Uterus (tissue), 4 donors: Measurements from ENCODE around the gene FAM3B. TPM values are rescaled to one million over a fixed set of nuclear protein-coding genes. Genes with fewer than 3 reads are reported as not detected.

Experiments used
- DNase-seq, 2 donors: peaks; one replicate each; pipeline ENCODE4 v3.0.0-alpha.2; 2019 to 2020
- H3K27ac ChIP-seq, 2 donors: fragments of 200-600 bp; sonication (generic); 1 replicate in 1 of 2; 2 replicates in 1 of 2; pipeline ENCODE4 v1.5.1; 2016 to 2018
- H3K27me3 ChIP-seq, 2 donors: fragments of 200-600 bp; sonication (generic); one replicate each; pipeline ENCODE4 v1.5.1; 2018 to 2019; ENCODE audit warnings: control low read depth in 1 of 2
- H3K36me3 ChIP-seq, 2 donors: fragments of 200-600 bp; sonication (generic); one replicate each; pipeline ENCODE4 v1.5.1; 2019; ENCODE audit warnings: control low read depth in 1 of 2
- H3K4me1 ChIP-seq, 2 donors: fragments of 200-600 bp; sonication (generic); one replicate each; pipeline ENCODE4 v1.5.1; 2018 to 2019; ENCODE audit warnings: control low read depth in 1 of 2
- H3K4me3 ChIP-seq, 2 donors: fragments of 200-600 bp; sonication (generic); 1 replicate in 1 of 2; 2 replicates in 1 of 2; pipeline ENCODE4 v1.5.1; 2018 to 2019; ENCODE audit warnings: mild to moderate bottlenecking in 1 of 2
- H3K9me3 ChIP-seq, 2 donors: fragments of 200-600 bp; sonication (generic); one replicate each; pipeline ENCODE4 v1.5.1; 2019; ENCODE audit warnings: control low read depth in 1 of 2
- POLR2A ChIP-seq, 2 donors: fragments of 450-650 bp; IDR thresholded peaks; one replicate each; pipeline ENCODE4 v1.6.1; 2016; ENCODE audit warnings: antibody characterized with exemption in 2 of 2, mild to moderate bottlenecking in 1 of 2, moderate library complexity in 1 of 2
- intact Hi-C: fragments of 100-400 bp; cut with DNase I; formaldehyde crosslinking; loops from one replicate; pipeline ENCODE4 v1.15.1; 2023; ENCODE audit warnings: low total_unique reads
- total RNA-seq, 4 donors: library from RNA; depleted of rRNA in 3 of 4; stranded (reverse); fragments of >200 nt in 3 of 4; gene quantifications; one replicate each; pipeline versions ENCODE4 v1.1.0 to v1.2.4, GENCODE V29; 2014 to 2023
- TF ChIP-seq, protein P1 (sequence below), 4 experiments: fragments of 200-600 bp in 2 of 4; fragments of 450-650 bp in 2 of 4; sonication (generic) in 2 of 4; IDR thresholded peaks; one replicate each; pipeline ENCODE4 v1.5.1; 2016 to 2019; ENCODE audit warnings: antibody characterized with exemption in 4 of 4, mild to moderate bottlenecking in 2 of 4, moderate library complexity in 1 of 4
- donor health status: DM: yes; HTN: yes; CAD: no.

The FAM3B gene
- total RNA-seq, 4 donors from 2014 or later: 5.1 TPM; not detected in 3

DNA sequence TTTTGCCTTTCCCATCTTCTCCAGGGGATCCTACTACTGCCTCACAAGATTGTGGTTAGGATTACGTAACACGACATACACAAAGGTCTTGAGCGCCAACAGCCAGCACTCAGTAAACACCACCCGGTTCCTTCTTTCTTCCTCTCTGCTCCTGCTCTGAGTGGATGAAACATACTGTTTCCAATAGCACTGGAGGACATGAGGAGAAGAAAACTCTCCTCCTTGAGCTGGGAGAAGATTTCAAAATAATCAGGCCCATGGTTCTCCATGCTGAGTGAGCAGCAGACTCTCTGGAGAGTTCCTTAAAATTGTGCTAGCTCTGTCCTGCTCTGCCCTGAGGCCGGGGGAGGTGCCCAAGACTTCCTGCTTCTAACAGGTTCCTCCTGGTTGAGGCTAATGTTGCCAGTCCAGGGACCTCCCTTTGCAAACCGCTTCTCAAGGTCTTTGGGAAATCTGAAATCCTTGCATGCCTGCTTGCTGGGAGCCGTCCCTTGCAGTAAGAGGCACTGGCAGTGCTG lies 80.0 kb downstream of the FAM3B start:
- TF ChIP-seq, protein P1, sequence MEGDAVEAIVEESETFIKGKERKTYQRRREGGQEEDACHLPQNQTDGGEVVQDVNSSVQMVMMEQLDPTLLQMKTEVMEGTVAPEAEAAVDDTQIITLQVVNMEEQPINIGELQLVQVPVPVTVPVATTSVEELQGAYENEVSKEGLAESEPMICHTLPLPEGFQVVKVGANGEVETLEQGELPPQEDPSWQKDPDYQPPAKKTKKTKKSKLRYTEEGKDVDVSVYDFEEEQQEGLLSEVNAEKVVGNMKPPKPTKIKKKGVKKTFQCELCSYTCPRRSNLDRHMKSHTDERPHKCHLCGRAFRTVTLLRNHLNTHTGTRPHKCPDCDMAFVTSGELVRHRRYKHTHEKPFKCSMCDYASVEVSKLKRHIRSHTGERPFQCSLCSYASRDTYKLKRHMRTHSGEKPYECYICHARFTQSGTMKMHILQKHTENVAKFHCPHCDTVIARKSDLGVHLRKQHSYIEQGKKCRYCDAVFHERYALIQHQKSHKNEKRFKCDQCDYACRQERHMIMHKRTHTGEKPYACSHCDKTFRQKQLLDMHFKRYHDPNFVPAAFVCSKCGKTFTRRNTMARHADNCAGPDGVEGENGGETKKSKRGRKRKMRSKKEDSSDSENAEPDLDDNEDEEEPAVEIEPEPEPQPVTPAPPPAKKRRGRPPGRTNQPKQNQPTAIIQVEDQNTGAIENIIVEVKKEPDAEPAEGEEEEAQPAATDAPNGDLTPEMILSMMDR (IDR thresholded peaks at IDR 0.05): no peak
- TF ChIP-seq POLR2A (IDR thresholded peaks at IDR 0.05): no peak
- H3K27me3 ChIP-seq: no peaks in the 10 kb centered on the region
- no peak overlapping the region for H3K27ac ChIP-seq
- H3K9me3 ChIP-seq: no peaks in the 10 kb centered on the region
- DNase-seq: no peak
- intact Hi-C loops: no loop called here
- H3K4me1 ChIP-seq: no peaks in the 10 kb centered on the region
- no peak overlapping the region for H3K4me3 ChIP-seq
- no peaks in the 10 kb centered on the region for H3K36me3 ChIP-seq

DNA sequence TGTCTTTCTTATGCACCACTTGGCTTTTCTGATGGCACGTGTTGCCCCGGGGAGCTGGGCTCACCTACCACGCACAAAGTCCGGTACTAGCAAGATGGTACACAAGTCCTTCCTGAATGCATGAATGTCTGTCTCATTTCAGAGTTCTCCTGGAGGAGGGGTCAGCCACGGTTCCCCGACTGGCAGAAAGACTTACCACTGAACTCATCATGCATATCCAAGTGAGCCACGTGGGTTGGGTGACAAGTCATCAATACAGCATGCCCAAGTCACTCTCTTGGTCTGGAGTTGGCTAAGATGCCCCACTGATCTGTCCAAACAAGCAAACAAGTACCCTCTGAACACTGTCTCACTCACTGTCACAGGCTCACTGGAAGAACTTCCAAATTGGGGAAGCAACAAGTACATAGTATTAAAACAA lies 80.9 kb downstream of the FAM3B start:
- no peaks in the 10 kb centered on the region for H3K9me3 ChIP-seq
- H3K4me1 ChIP-seq: no peaks in the 10 kb centered on the region
- intact Hi-C loops: no loop called here
- H3K4me3 ChIP-seq: no peak overlapping the region
- H3K36me3 ChIP-seq: no peaks in the 10 kb centered on the region
- H3K27ac ChIP-seq: no peak overlapping the region
- H3K27me3 ChIP-seq: no peaks in the 10 kb centered on the region
- DNase-seq: no peak
- no peak for TF ChIP-seq POLR2A (IDR thresholded peaks at IDR 0.05)
- TF ChIP-seq, protein P1 (IDR thresholded peaks at IDR 0.05): no peak

DNA sequence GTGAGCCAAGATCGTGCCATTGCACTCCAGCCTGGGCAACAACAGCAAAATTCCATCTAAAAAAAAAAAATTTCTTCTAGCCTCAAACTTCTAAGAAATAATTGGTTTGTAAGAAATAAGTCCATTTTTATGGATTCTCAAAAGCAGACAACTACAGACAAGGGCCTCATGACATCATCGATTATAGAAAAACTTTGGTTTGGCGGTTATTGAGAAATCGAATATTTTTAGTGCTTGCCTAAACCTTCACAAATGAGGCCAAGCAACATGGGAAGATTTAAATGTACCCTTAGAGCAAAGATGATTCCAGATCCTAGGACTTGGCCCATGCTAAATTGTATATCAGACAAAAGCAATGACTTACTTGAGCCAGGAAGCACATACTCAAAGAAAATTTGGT lies 81.7 kb downstream of the FAM3B start:
- Histone ChIP-seq H3K36me3 (no peaks in the 10 kb centered on the region), H3K4me3 (no peak overlapping the region), H3K27me3 (no peaks in the 10 kb centered on the region), H3K4me1 (no peaks in the 10 kb centered on the region), H3K9me3 (no peaks in the 10 kb centered on the region), H3K27ac (no peak overlapping the region)
- no peak for DNase-seq
- intact Hi-C loops: no loop called here
- TF ChIP-seq, protein P1 (IDR thresholded peaks at IDR 0.05): no peak
- no peak for TF ChIP-seq POLR2A (IDR thresholded peaks at IDR 0.05)

DNA sequence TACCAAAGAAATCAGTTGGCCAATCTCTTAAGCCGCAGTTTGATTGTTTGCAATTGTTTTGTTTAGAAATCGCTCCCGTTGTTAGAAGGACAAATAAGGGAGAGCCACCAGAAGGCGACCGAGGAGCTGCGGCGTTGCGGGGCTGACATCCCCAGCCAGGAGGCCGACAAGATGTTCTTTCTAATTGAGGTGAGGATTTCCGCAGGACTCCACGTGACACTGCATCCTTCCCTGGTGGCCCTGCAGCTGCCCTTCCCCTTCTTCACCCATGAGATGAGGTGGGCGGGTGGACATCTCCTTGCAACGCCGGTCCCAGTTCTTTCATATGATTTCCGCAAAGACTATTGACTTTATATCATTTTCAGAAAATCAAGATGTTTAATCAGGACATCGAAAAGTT lies 82.2 kb downstream of the FAM3B start:
- intact Hi-C loops: no loop called here
- no peaks in the 10 kb centered on the region for H3K27me3 ChIP-seq
- TF ChIP-seq, protein P1 (IDR thresholded peaks at IDR 0.05): no peak
- TF ChIP-seq POLR2A (IDR thresholded peaks at IDR 0.05): no peak

DNA sequence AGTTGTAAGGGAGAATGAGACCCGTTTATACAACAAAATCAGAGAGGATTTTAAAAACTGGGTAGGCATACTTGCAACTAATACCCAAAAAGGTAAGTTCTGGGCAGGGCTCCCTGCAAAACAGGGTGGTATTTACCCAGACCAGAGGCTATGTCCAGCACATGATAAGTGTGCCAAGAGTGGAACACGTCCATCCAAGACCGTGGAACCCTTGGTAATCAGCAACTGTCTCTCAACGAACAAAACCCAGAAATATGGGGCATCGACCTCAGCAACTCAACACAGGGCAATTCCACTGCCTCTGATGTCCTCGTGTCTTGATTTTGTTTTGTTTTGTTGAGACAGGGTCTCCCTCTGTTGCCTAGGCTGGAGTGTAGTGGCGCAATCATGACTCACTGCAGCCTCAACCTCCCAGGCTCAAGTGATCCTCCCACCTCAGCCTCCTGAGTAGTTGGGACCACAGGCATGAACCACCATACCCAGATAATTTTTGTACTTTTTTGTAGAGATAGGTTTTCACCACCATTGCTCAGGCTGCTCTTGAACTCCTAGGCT lies 82.7 kb downstream of the FAM3B start:
- TF ChIP-seq POLR2A (IDR thresholded peaks at IDR 0.05): no peak
- TF ChIP-seq, protein P1 (IDR thresholded peaks at IDR 0.05): no peak
- Histone ChIP-seq H3K36me3 (no peaks in the 10 kb centered on the region), H3K4me3 (no peak overlapping the region), H3K27ac (no peak overlapping the region), H3K9me3 (no peaks in the 10 kb centered on the region), H3K27me3 (no peaks in the 10 kb centered on the region), H3K4me1 (no peaks in the 10 kb centered on the region)
- intact Hi-C loops: no loop called here
- DNase-seq: no peak

More for the DNA sequence above, 82.2 kb downstream of the FAM3B start:
- Histone ChIP-seq H3K4me1 (no peaks in the 10 kb centered on the region), H3K36me3 (no peaks in the 10 kb centered on the region), H3K27ac (no peak overlapping the region), H3K4me3 (no peak overlapping the region), H3K9me3 (no peaks in the 10 kb centered on the region)
- DNase-seq: no peak
